Lower leg skin (tissue), 4 donors: ENCODE measurements around the gene ADD2. TPM values are rescaled to one million over a fixed set of nuclear protein-coding genes. Genes with fewer than 3 reads are reported as not detected.

Experiments
- DNase-seq, 2 donors: peaks; one replicate each; pipeline ENCODE4 v3.0.0-alpha.2; 2019; ENCODE audit warnings: low spot score in 2 of 2
- H3K4me3 ChIP-seq: fragments of 200-600 bp; sonication (generic); 2 replicates; pipeline ENCODE4 v1.5.1; 2017; ENCODE audit warnings: mild to moderate bottlenecking, low read depth; ENCODE audit not compliant: poor library complexity, severe bottlenecking
- CTCF ChIP-seq, 3 donors: fragments of 450-650 bp; IDR thresholded peaks; one replicate each; pipeline ENCODE4 v1.5.1; 2016; ENCODE audit warnings: antibody characterized with exemption in 3 of 3, mild to moderate bottlenecking in 3 of 3, moderate library complexity in 2 of 3
- POLR2A ChIP-seq, 2 donors: fragments of 450-650 bp; IDR thresholded peaks; one replicate each; pipeline ENCODE4 v1.6.1; 2016 to 2017; ENCODE audit warnings: antibody characterized with exemption in 2 of 2, mild to moderate bottlenecking in 1 of 2, moderate library complexity in 1 of 2
- WGBS, 2 donors: methylation state at CpG; one replicate each; pipeline ENCODE4 v1.1.5; 2018; 5-methylcytosine and 5-hydroxymethylcytosine counted together
- intact Hi-C: fragments of 100-400 bp; cut with DNase I; formaldehyde crosslinking; loops from one replicate; pipeline ENCODE4 v1.15.0; 2023; ENCODE audit warnings: low total_unique reads
- total RNA-seq, 4 donors: library from RNA; depleted of rRNA; stranded (reverse); fragments of >200 nt; gene quantifications; one replicate each; pipeline ENCODE4 v1.1.0, GENCODE V29; 2016

ADD2 gene
- total RNA-seq, 4 donors from 2014 or later = 0.17 to 1.2 (median 0.54) TPM

DNA sequence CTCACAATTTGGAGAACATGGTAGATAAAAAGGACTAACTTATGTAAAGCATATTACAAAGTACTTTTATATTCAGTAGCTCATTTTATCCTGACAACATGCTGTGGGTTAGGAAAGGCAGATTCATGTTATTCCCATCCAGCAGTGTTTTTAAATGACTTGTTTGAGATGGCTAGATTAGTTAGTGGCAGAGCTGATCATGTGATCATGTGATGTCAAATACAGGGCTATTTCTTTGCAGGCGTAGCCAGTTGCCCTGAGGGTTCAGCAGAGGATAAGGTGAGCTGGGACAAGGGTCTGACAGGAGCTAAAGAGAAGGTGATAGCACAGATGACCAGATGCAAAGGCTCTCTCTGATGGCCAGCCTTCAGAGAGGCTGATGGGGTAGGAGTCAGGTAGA lies 97.8 kb downstream of the ADD2 start:
- WGBS, 2 donors = 84 to 97% methylated on average over 1 of the region's 1 CpG
- no peak for DNase-seq
- TF ChIP-seq CTCF (IDR thresholded peaks at IDR 0.05) (no peak), POLR2A (IDR thresholded peaks at IDR 0.05) (no peak)
- intact Hi-C loops = no loop called here
- no peak overlapping the region for H3K4me3 ChIP-seq

DNA sequence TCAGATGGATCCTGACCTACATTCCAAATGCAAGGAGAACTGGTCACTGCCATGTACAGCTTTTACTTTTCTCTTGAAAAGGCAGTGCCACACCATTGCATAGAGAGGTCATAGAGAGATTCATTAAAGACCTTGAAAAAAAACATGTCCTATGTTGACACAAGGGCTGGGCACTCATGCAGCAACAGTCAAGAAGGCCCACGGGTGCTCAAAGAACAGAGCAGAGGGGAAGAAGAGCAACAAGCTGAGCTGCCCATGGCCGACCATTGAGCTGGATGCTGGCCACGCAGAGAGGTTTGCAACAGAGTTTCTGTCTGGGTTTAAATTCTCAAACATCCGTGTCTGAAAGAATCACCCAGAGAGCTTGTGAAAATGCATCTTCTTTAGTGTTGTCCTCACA lies 99.1 kb downstream of the ADD2 start:
- WGBS, 2 donors = 88 to 90% methylated on average over 4 of the region's 4 CpGs
- no peak for TF ChIP-seq POLR2A (IDR thresholded peaks at IDR 0.05)
- no peak for TF ChIP-seq CTCF (IDR thresholded peaks at IDR 0.05)
- peak in 1 of 2 donors; percentile 29 for DNase-seq
- H3K4me3 ChIP-seq = no peak overlapping the region
- intact Hi-C loops = no loop called here

GRCh38 chr2:70668432-70668831 lies 99.6 kb downstream of the ADD2 start:
- TF ChIP-seq CTCF (IDR thresholded peaks at IDR 0.05) (no peak), POLR2A (IDR thresholded peaks at IDR 0.05) (no peak)
- WGBS, 2 donors = 69 to 74% methylated on average over 3 of the region's 3 CpGs
- DNase-seq = peak in 1 of 2 donors; percentile 36
- H3K4me3 ChIP-seq = no peak overlapping the region
- intact Hi-C loops = no loop called here

- no peak for TF ChIP-seq CTCF (IDR thresholded peaks at IDR 0.05)
- TF ChIP-seq POLR2A (IDR thresholded peaks at IDR 0.05) = no peak
- intact Hi-C loops = no loop called here
- DNase-seq = peak in 1 of 2 donors; percentile 36
These were observed 103.5 kb downstream of the ADD2 start for GRCh38 chr2:70664525-70664924.

GRCh38 chr2:70663411-70663810 lies 104.6 kb downstream of the ADD2 start:
- intact Hi-C loops = no loop called here
- DNase-seq = peak in 1 of 2 donors; percentile 82
- no peak overlapping the region for H3K4me3 ChIP-seq
- no peak for TF ChIP-seq CTCF (IDR thresholded peaks at IDR 0.05)
- no peak for TF ChIP-seq POLR2A (IDR thresholded peaks at IDR 0.05)
- 88 to 92% methylated on average over 10 of the region's 10 CpGs for WGBS, 2 donors

More at GRCh38 chr2:70664525-70664924, 103.5 kb downstream of the ADD2 start:
- 85 to 87% methylated on average over 7 of the region's 7 CpGs for WGBS, 2 donors
- no peak overlapping the region for H3K4me3 ChIP-seq

DNA sequence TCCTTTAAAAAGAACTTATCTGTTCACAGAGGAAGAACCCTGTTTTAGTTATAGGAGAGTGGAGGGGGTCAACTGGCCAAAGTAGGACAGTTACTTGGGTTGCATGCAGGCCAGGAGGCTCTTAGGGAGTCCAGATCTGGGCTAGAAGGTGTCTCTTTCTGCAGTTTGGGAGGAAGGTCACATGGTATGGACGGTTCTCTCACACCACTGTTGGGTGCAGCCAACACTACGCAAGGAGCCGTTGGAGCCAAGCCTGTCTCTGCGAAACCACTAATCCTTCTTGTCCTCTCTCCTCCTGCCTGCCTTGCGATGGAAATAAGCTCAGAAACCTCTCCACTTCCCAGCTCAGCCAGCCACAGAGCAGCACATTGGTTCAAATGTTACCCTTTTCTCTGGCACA lies 108.4 kb downstream of the ADD2 start:
- DNase-seq = no peak
- intact Hi-C loops = no loop called here
- H3K4me3 ChIP-seq = no peak overlapping the region
- 89 to 90% methylated on average over 5 of the region's 5 CpGs for WGBS, 2 donors
- TF ChIP-seq POLR2A (IDR thresholded peaks at IDR 0.05) = no peak
- TF ChIP-seq CTCF (IDR thresholded peaks at IDR 0.05) = no peak
